Suprapubic skin (tissue), 4 donors: ENCODE data around the gene GRID2.

Source experiments
- EP300 ChIP-seq: sonication (generic); formaldehyde crosslinking; IDR thresholded peaks from one replicate; pipeline ENCODE4 v1.6.1; 2017; ENCODE audit warnings: antibody characterized with exemption
- POLR2A ChIP-seq, 2 donors: fragments of 450-650 bp; IDR thresholded peaks; one replicate each; pipeline ENCODE4 v1.6.1; 2017; ENCODE audit warnings: antibody characterized with exemption in 2 of 2, mild to moderate bottlenecking in 2 of 2, moderate library complexity in 2 of 2
- POLR2AphosphoS5 ChIP-seq, 3 donors: sonication (generic); formaldehyde crosslinking; IDR thresholded peaks; one replicate each; pipeline ENCODE4 v1.6.1; 2017; ENCODE audit warnings: antibody characterized with exemption in 3 of 3
- TF ChIP-seq, protein P1 (sequence below), 2 donors: fragments of 200-600 bp in 1 of 2; fragments of 450-650 bp in 1 of 2; sonication (generic) in 1 of 2; IDR thresholded peaks; one replicate each; pipeline ENCODE4 v1.5.1; 2016 to 2019; ENCODE audit warnings: antibody characterized with exemption in 2 of 2, mild to moderate bottlenecking in 1 of 2, moderate library complexity in 1 of 2

DNA sequence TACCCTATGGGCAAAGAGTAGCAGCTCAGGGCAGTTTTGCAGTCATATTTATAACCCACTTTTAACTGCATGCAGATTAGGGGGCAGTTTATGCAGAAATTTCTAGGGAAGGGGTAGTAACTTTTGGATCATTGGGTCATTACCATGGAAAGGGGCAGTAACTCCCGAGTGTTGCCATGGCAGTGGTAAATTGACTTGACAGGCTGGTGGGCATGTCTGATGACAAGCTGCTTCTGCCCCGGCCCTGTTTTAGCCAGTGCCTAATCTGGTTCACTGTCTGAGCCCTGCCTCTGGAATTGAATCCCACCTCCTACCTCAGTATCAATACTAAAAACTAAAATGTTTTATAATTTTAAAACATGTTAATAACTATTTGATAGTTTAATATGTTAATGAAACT, 1162.7 kb downstream of the GRID2 start:
- TF ChIP-seq, protein P1, sequence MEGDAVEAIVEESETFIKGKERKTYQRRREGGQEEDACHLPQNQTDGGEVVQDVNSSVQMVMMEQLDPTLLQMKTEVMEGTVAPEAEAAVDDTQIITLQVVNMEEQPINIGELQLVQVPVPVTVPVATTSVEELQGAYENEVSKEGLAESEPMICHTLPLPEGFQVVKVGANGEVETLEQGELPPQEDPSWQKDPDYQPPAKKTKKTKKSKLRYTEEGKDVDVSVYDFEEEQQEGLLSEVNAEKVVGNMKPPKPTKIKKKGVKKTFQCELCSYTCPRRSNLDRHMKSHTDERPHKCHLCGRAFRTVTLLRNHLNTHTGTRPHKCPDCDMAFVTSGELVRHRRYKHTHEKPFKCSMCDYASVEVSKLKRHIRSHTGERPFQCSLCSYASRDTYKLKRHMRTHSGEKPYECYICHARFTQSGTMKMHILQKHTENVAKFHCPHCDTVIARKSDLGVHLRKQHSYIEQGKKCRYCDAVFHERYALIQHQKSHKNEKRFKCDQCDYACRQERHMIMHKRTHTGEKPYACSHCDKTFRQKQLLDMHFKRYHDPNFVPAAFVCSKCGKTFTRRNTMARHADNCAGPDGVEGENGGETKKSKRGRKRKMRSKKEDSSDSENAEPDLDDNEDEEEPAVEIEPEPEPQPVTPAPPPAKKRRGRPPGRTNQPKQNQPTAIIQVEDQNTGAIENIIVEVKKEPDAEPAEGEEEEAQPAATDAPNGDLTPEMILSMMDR (IDR thresholded peaks at IDR 0.05) = no peak
- TF ChIP-seq POLR2A (IDR thresholded peaks at IDR 0.05) (no peak), EP300 (no peak), POLR2AphosphoS5 (IDR thresholded peaks at IDR 0.05) (no peak)
